ENCODE results near the gene NAPSA.
"Not testable (repeated sequence)": the region's sequence is repeated elsewhere in the genome, so short reads cannot be mapped to it uniquely, and the experiment has no call there.

NAPSA gene

GRCh38 chr19:50330365-50331078 is 34.9 kb downstream of the NAPSA start:
- peak; percentile 67 for DNase-seq (ENCODE audit: low read depth)

- not testable (repeated sequence) for DNase-seq (ENCODE audit: low read depth)
Observed at GRCh38 chr19:50329926-50330294, 35.5 kb downstream of the NAPSA start.

GRCh38 chr19:50329146-50329925 is 36.1 kb downstream of the NAPSA start, which contains the start of gene KCNC3:
TSS of gene KCNC3 (minus strand) at chr19:50329377. CDS start at chr19:50329082, 295 bp downstream.
- DNase-seq (ENCODE audit: low read depth) = peak; percentile 99

GRCh38 chr19:50328873-50329145 is 36.6 kb downstream of the NAPSA start:
- no peak for DNase-seq (ENCODE audit: low read depth)

GRCh38 chr19:50328224-50328872 is 37.1 kb downstream of the NAPSA start:
- DNase-seq (ENCODE audit: low read depth) = no peak

- no peak for DNase-seq (ENCODE audit: low read depth)
Observed at GRCh38 chr19:50327461-50328223, 37.8 kb downstream of the NAPSA start.

- no peak for DNase-seq (ENCODE audit: low read depth)
Observed at GRCh38 chr19:50327013-50327412, 38.4 kb downstream of the NAPSA start.

GRCh38 chr19:50326101-50326664 is 39.3 kb downstream of the NAPSA start:
- DNase-seq (ENCODE audit: low read depth) = no peak

GRCh38 chr19:50325310-50326100 is 39.9 kb downstream of the NAPSA start:
- peak; percentile 53 for DNase-seq (ENCODE audit: low read depth)

GRCh38 chr19:50324331-50324730 is 41.1 kb downstream of the NAPSA start:
- no peak for DNase-seq (ENCODE audit: low read depth)

GRCh38 chr19:50323782-50324133 is 41.7 kb downstream of the NAPSA start:
- no peak for DNase-seq (ENCODE audit: low read depth)

GRCh38 chr19:50322931-50323781 is 42.3 kb downstream of the NAPSA start:
- DNase-seq (ENCODE audit: low read depth) = no peak

- no peak for DNase-seq (ENCODE audit: low read depth)
Observed at GRCh38 chr19:50322234-50322633, 43.2 kb downstream of the NAPSA start.

- DNase-seq (ENCODE audit: low read depth) = no peak
Observed at GRCh38 chr19:50321831-50322230, 43.6 kb downstream of the NAPSA start.

- no peak for DNase-seq (ENCODE audit: low read depth)
Observed at GRCh38 chr19:50320596-50320995, 44.8 kb downstream of the NAPSA start.

- DNase-seq (ENCODE audit: low read depth) = no peak
Observed at GRCh38 chr19:50320051-50320450, 45.4 kb downstream of the NAPSA start.

GRCh38 chr19:50319156-50319555 is 46.3 kb downstream of the NAPSA start:
- DNase-seq (ENCODE audit: low read depth) = no peak

GRCh38 chr19:50318438-50318837 is 47.0 kb downstream of the NAPSA start:
- DNase-seq (ENCODE audit: low read depth) = no peak

- DNase-seq (ENCODE audit: low read depth) = no peak
Observed at GRCh38 chr19:50317115-50317514, 48.3 kb downstream of the NAPSA start.

- peak; percentile 30 for DNase-seq (ENCODE audit: low read depth)
Observed at GRCh38 chr19:50315773-50316448, 49.5 kb downstream of the NAPSA start.

Measured in iris pigment epithelial cell (primary cell).